ENCODE results near the gene TMEM167B. TPM values are rescaled to one million over a fixed set of nuclear protein-coding genes. Genes with fewer than 3 reads are reported as not detected.
"Not testable (repeated sequence)": the region's sequence is repeated elsewhere in the genome, so short reads cannot be mapped to it uniquely, and the experiment has no call there.

Gene TMEM167B

DNA sequence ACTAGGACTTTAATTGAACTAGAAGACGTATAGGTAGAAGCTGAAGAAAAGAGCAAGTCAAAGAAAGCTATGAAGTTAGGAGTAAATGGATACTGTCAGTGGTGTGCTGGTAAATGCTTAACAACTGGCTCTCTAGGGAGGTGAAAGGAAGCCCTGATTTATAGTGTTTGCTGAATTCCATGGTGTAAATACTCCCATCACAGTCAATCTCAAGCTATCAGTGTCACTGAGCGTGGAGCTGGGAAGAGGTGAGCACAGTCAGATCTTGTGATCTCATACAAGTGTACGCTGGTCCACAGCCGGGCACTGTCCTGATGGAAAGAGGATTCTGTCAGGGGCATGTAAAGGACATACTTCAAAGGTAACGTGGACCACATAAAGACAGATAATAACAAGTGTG is 51.7 kb downstream of the TMEM167B start:
- H3K79me1 ChIP-seq (ENCODE audit: low read depth, low read length) = no peaks in the 10 kb centered on the region
- H4K91ac ChIP-seq (ENCODE audit: low read depth, low read length, poor library complexity) = no peak overlapping the region
- H2AK5ac ChIP-seq (ENCODE audit: low read depth, low read length) = no peak overlapping the region
- no peaks in the 10 kb centered on the region for H3K36me3 ChIP-seq (replicated peaks in 1 of 2; ENCODE audit: control insufficient read depth in 2 of 2, insufficient read depth in 2 of 2, low read length in 2 of 2)
- H3K9me3 ChIP-seq (replicated peaks in 1 of 2; ENCODE audit: control insufficient read depth in 2 of 2, insufficient read depth in 1 of 2, low read depth in 1 of 2, low read length in 2 of 2) = no peaks in the 10 kb centered on the region
- H3K27ac ChIP-seq (replicated peaks; ENCODE audit: low read length) = no peak overlapping the region
- H2BK15ac ChIP-seq (ENCODE audit: low read length) = no peak overlapping the region
- H2BK5ac ChIP-seq (ENCODE audit: low read length) = no peak overlapping the region
- no peak overlapping the region for H3K4me3 ChIP-seq (ENCODE audit: low read length in 2 of 2)
- no peak overlapping the region for H4K8ac ChIP-seq (ENCODE audit: low read depth, low read length)
- DNase-seq (ENCODE audit: low spot score) = no peak
- no peak overlapping the region for H2BK120ac ChIP-seq (ENCODE audit: low read depth, low read length)
- no peak overlapping the region for H3K9ac ChIP-seq (ENCODE audit: low read depth, low read length, poor library complexity)
- H3K27me3 ChIP-seq (ENCODE audit: control insufficient read depth in 3 of 3, insufficient read depth in 3 of 3, low read depth in 1 of 3, low read length in 3 of 3) = no peaks in the 10 kb centered on the region
- no CpG with 5 or more reads among the region's 5 CpGs for WGBS, 2 donors (ENCODE audit: extremely low coverage in 2 of 2, insufficient read length in 2 of 2, insufficient replicate concordance in 1 of 2)
- no peak overlapping the region for H3K23ac ChIP-seq (ENCODE audit: low read depth, low read length, poor library complexity)
- no peak overlapping the region for H2BK12ac ChIP-seq (ENCODE audit: low read length)
- H3K4me2 ChIP-seq (ENCODE audit: insufficient read depth, low read length, poor library complexity, severe bottlenecking) = no peak overlapping the region
- no peaks in the 10 kb centered on the region for H3K4me1 ChIP-seq (ENCODE audit: control insufficient read depth in 2 of 2, insufficient read depth in 1 of 2, low read depth in 1 of 2, low read length in 2 of 2)
- no peak overlapping the region for H2AFZ ChIP-seq (ENCODE audit: low read length)
- no peak overlapping the region for H3K18ac ChIP-seq (ENCODE audit: low read length)
- H3K4ac ChIP-seq (ENCODE audit: low read length) = no peak overlapping the region
- no peak overlapping the region for H3K14ac ChIP-seq (ENCODE audit: low read length)

DNA sequence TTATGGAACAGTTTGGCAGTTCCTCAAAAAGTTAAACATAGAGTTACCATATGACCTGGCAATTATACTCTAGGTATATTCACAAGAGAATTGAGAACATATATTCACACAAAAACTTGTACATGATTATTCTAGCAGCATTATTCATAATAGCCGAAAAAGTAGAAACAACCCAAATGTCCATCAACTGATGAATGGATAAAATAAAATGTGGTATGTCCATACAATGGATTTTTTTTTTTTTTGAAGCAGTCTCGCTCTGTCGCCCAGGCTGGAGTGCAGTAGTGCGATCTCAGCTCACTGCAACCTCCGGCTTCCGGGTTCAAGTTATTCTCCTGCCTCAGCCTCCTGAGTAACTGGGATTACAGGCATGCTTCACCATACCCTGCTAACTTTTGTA is 52.2 kb downstream of the TMEM167B start:
- not testable (repeated sequence) for H3K36me3 ChIP-seq (replicated peaks in 1 of 2; ENCODE audit: control insufficient read depth in 2 of 2, insufficient read depth in 2 of 2, low read length in 2 of 2)

More for the DNA sequence above, 52.2 kb downstream of the TMEM167B start:
- H2BK120ac ChIP-seq (ENCODE audit: low read depth, low read length); H3K23ac ChIP-seq (ENCODE audit: low read depth, low read length, poor library complexity); H3K4me1 ChIP-seq (ENCODE audit: control insufficient read depth in 2 of 2, insufficient read depth in 1 of 2, low read depth in 1 of 2, low read length in 2 of 2); H3K4me3 ChIP-seq (ENCODE audit: low read length in 2 of 2); H2AK5ac ChIP-seq (ENCODE audit: low read depth, low read length); H3K14ac ChIP-seq (ENCODE audit: low read length); H3K4me2 ChIP-seq (ENCODE audit: insufficient read depth, low read length, poor library complexity, severe bottlenecking); H4K91ac ChIP-seq (ENCODE audit: low read depth, low read length, poor library complexity); H3K27ac ChIP-seq (replicated peaks; ENCODE audit: low read length); H4K8ac ChIP-seq (ENCODE audit: low read depth, low read length); H3K18ac ChIP-seq (ENCODE audit: low read length); H3K4ac ChIP-seq (ENCODE audit: low read length); H2BK15ac ChIP-seq (ENCODE audit: low read length); H2BK12ac ChIP-seq (ENCODE audit: low read length); H3K27me3 ChIP-seq (ENCODE audit: control insufficient read depth in 3 of 3, insufficient read depth in 3 of 3, low read depth in 1 of 3, low read length in 3 of 3); DNase-seq (ENCODE audit: low spot score); H3K9ac ChIP-seq (ENCODE audit: low read depth, low read length, poor library complexity); H2AFZ ChIP-seq (ENCODE audit: low read length); H2BK5ac ChIP-seq (ENCODE audit: low read length); H3K9me3 ChIP-seq (replicated peaks in 1 of 2; ENCODE audit: control insufficient read depth in 2 of 2, insufficient read depth in 1 of 2, low read depth in 1 of 2, low read length in 2 of 2); H3K79me1 ChIP-seq (ENCODE audit: low read depth, low read length): not testable (repeated sequence)
- no CpG with 5 or more reads among the region's 6 CpGs for WGBS, 2 donors (ENCODE audit: extremely low coverage in 2 of 2, insufficient read length in 2 of 2, insufficient replicate concordance in 1 of 2)

Small RNA genes within 50 kb of the gene (small RNA-seq; reads per million reads assigned to genes)
- not detected for gene AL356488.2 (ENCODE audit: insufficient read depth)

Data from neuronal stem cell (in vitro differentiated cells).